ENCODE data around the gene SPCS3. TPM values are rescaled to one million over a fixed set of nuclear protein-coding genes. Genes with fewer than 3 reads are reported as not detected.

Gene SPCS3
- total RNA-seq, 4 donors from 2014 or later, result 129 to 149 (median 136) TPM

DNA sequence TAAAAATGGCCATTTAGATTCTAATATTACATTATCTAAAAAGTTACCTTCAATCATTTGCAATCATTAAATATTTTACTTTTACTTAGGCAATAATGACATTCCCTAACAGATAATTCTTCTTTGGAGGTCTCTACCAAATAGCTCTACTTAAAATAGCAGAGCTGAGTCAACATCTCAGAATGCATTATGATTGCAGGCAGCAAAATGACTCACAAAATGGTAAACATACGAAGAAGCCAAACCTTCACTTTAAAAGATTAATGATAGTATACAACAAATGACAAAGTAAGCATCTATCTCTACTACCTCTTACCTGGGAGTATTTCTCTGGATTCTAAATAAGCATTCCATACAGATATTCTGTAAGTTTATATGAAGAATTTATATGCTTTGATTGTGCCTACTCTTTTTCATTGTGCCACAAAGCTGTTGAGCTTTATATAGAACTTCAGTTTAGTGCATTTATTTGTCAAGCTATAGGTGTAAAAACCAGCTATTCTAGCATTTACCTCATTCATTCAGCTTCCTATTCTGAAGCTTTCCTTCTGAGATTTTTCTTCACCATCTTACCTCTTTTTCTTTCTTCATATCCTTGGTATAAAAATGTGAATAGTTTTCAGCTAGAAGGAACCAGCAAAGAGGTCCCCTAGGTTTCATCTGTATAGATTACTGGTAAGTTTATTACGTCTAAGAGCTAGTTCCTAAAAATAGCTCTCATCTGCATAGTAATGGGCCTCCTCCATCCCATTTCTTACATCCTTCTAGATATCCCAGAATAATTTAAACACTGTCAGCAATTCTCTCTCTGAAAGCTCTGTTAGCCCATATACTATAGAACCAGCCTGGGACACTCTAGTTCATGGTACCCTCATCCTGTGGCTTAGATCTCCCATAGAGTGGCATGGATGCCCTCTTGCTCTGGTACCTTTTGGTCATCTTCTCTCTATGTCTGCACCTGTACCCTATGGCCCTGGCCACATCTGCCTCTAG is 17.2 kb upstream of the SPCS3 start:
- DNase-seq, result no peak
- Histone ChIP-seq H3K9me3 (no peaks in the 10 kb centered on the region), H3K27ac (no peak overlapping the region), H3K27me3 (no peaks in the 10 kb centered on the region), H3K36me3 (no peaks in the 10 kb centered on the region), H3K4me1 (no peaks in the 10 kb centered on the region), H3K4me3 (replicated peaks in 1 of 3) (no peak overlapping the region)
- intact Hi-C loops (cut with DNase I), result no loop called here
- TF ChIP-seq, protein P1, sequence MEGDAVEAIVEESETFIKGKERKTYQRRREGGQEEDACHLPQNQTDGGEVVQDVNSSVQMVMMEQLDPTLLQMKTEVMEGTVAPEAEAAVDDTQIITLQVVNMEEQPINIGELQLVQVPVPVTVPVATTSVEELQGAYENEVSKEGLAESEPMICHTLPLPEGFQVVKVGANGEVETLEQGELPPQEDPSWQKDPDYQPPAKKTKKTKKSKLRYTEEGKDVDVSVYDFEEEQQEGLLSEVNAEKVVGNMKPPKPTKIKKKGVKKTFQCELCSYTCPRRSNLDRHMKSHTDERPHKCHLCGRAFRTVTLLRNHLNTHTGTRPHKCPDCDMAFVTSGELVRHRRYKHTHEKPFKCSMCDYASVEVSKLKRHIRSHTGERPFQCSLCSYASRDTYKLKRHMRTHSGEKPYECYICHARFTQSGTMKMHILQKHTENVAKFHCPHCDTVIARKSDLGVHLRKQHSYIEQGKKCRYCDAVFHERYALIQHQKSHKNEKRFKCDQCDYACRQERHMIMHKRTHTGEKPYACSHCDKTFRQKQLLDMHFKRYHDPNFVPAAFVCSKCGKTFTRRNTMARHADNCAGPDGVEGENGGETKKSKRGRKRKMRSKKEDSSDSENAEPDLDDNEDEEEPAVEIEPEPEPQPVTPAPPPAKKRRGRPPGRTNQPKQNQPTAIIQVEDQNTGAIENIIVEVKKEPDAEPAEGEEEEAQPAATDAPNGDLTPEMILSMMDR (IDR thresholded peaks at IDR 0.05), result no peak
- TF ChIP-seq POLR2A (IDR thresholded peaks at IDR 0.05), result no peak
- WGBS, 2 donors, result 79 to 80% methylated on average over 2 of the region's 2 CpGs

DNA sequence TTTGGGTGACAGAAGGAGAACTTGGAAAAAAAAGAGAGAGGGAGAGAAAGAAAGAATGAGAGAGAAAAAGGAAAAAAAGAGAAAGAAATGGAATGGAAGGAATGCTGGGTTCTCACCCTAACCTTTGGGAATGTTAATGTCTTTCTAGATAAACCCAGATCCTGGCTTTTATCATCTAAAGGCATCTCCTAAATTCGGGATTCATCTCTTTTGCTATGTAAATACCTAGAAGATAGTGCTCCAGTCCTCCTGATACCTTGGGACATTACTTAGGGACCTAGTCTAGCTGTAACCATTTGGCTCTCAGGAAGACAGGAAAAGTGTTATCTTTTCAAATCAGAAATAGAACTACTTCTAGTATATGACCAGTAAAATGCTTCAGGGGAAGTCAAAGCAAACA is 15.8 kb upstream of the SPCS3 start:
- Histone ChIP-seq H3K4me1 (no peaks in the 10 kb centered on the region), H3K9me3 (no peaks in the 10 kb centered on the region), H3K36me3 (no peaks in the 10 kb centered on the region), H3K4me3 (replicated peaks in 1 of 3) (no peak overlapping the region), H3K27ac (no peak overlapping the region), H3K27me3 (no peaks in the 10 kb centered on the region)
- TF ChIP-seq, protein P1 (IDR thresholded peaks at IDR 0.05), result no peak
- no peak for TF ChIP-seq POLR2A (IDR thresholded peaks at IDR 0.05)
- 19 to 33% methylated on average over 1 of the region's 1 CpG for WGBS, 2 donors
- intact Hi-C loops (cut with DNase I), result no loop called here
- no peak for DNase-seq

- intact Hi-C loops (cut with DNase I), result no loop called here
These were observed 12.7 kb upstream of the SPCS3 start for GRCh38 chr4:176306837-176307665.

GRCh38 chr4:176307666-176307930 is 12.2 kb upstream of the SPCS3 start:
- no peaks in the 10 kb centered on the region for H3K9me3 ChIP-seq
- WGBS, 2 donors, result 43 to 48% methylated on average over 6 of the region's 6 CpGs
- TF ChIP-seq, protein P1 (IDR thresholded peaks at IDR 0.05), result no peak
- TF ChIP-seq POLR2A (IDR thresholded peaks at IDR 0.05), result no peak
- H3K4me1 ChIP-seq, result no peaks in the 10 kb centered on the region
- H3K27me3 ChIP-seq, result no peaks in the 10 kb centered on the region
- H3K27ac ChIP-seq, result no peak overlapping the region
- H3K4me3 ChIP-seq (replicated peaks in 1 of 3), result no peak overlapping the region
- no peaks in the 10 kb centered on the region for H3K36me3 ChIP-seq
- intact Hi-C loops (cut with DNase I), result no loop called here
- peak; percentile 9 to 27 for DNase-seq

More at GRCh38 chr4:176306837-176307665, 12.7 kb upstream of the SPCS3 start:
- Histone ChIP-seq H3K27me3 (no peaks in the 10 kb centered on the region), H3K4me3 (replicated peaks in 1 of 3) (no peak overlapping the region), H3K9me3 (no peaks in the 10 kb centered on the region), H3K36me3 (no peaks in the 10 kb centered on the region), H3K27ac (no peak overlapping the region), H3K4me1 (no peaks in the 10 kb centered on the region)
- no peak for TF ChIP-seq POLR2A (IDR thresholded peaks at IDR 0.05)
- DNase-seq, result no peak
- 87 to 93% methylated on average over 6 of the region's 6 CpGs for WGBS, 2 donors

DNA sequence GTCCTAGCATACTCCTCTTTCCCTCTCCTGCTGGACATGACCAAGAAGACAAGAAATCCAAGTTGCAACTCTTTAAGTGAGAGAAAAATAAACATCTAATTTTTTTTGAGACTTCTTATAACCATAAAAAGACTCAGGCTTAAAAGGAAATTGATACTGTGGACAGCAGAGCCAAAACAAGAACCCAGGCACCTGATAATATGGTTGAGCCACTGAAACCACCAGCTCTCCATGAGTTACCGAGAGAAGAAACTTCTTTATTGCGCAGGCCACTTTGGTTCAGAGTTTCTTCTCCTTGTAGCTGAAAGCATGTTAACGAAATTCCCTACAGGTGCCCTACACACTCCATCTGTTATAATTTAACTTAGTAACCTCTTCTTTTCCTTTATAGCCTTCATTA is 11.3 kb upstream of the SPCS3 start:
- H3K4me3 ChIP-seq (replicated peaks in 1 of 3), result no peak overlapping the region
- H3K36me3 ChIP-seq, result no peaks in the 10 kb centered on the region
- H3K4me1 ChIP-seq, result no peaks in the 10 kb centered on the region
- H3K9me3 ChIP-seq, result no peaks in the 10 kb centered on the region
- intact Hi-C loops (cut with DNase I), result no loop called here
- no peak overlapping the region for H3K27ac ChIP-seq
- no peaks in the 10 kb centered on the region for H3K27me3 ChIP-seq
- WGBS, 2 donors, result 90 to 97% methylated on average over 3 of the region's 3 CpGs
- DNase-seq, result no peak
- no peak for TF ChIP-seq POLR2A (IDR thresholded peaks at IDR 0.05)
- TF ChIP-seq, protein P1 (IDR thresholded peaks at IDR 0.05), result no peak

Measured in thyroid gland (tissue), 4 donors.